GM20431 (cell line): ENCODE measurements around the gene KIF17.
"Not testable (repeated sequence)": the region's sequence is repeated elsewhere in the genome, so short reads cannot be mapped to it uniquely, and the experiment has no call there.

Source experiments
- in situ Hi-C: fragments of 300-500 bp; cut with MseI, MboI; formaldehyde crosslinking; loops from one replicate; pipeline ENCODE4 v1.15.0; 2020; ENCODE audit warnings: low sequenced_read_pairs; ENCODE audit not compliant: unreplicated experiment

Gene KIF17

GRCh38 chr1:20696397-20697333, 21.1 kb downstream of the KIF17 start:
- in situ Hi-C loops: loop anchor here (10.0 kb wide), 1 partner anchor 498 kb away; no protein-coding TSS in a partner anchor

GRCh38 chr1:20695515-20695914, 22.3 kb downstream of the KIF17 start:
- in situ Hi-C loops: loop anchor here (10.0 kb wide), 1 partner anchor 499 kb away; no protein-coding TSS in a partner anchor

GRCh38 chr1:20693623-20694022, 24.2 kb downstream of the KIF17 start:
- in situ Hi-C loops: loop anchor here (10.0 kb wide), 1 partner anchor 501 kb away; no protein-coding TSS in a partner anchor

GRCh38 chr1:20691872-20692271, 25.9 kb downstream of the KIF17 start:
- in situ Hi-C loops: loop anchor here (10.0 kb wide), 1 partner anchor 503 kb away; no protein-coding TSS in a partner anchor

GRCh38 chr1:20689645-20690056, 28.2 kb downstream of the KIF17 start:
- in situ Hi-C loops: loop anchor here (10.0 kb wide), 1 partner anchor 505 kb away; no protein-coding TSS in a partner anchor

GRCh38 chr1:20686883-20687725, 30.7 kb downstream of the KIF17 start:
- in situ Hi-C loops: no loop called here

- in situ Hi-C loops: no loop called here
Measured at GRCh38 chr1:20685741-20686140, 32.1 kb downstream of the KIF17 start.

GRCh38 chr1:20685099-20685662, 32.6 kb downstream of the KIF17 start:
- in situ Hi-C loops: no loop called here

GRCh38 chr1:20684651-20685050, 33.2 kb downstream of the KIF17 start:
- in situ Hi-C loops: no loop called here

- in situ Hi-C loops: no loop called here
Measured at GRCh38 chr1:20684050-20684620, 33.7 kb downstream of the KIF17 start.

- in situ Hi-C loops: no loop called here
Measured at GRCh38 chr1:20683614-20684013, 34.2 kb downstream of the KIF17 start.

GRCh38 chr1:20682571-20683236, 35.1 kb downstream of the KIF17 start:
- in situ Hi-C loops: no loop called here

- in situ Hi-C loops: no loop called here
Measured at GRCh38 chr1:20681999-20682398, 35.8 kb downstream of the KIF17 start.

GRCh38 chr1:20680269-20680668, 37.5 kb downstream of the KIF17 start:
- in situ Hi-C loops: no loop called here

GRCh38 chr1:20678599-20678998, 39.2 kb downstream of the KIF17 start:
- in situ Hi-C loops: no loop called here

GRCh38 chr1:20673626-20674025, 44.2 kb downstream of the KIF17 start:
- in situ Hi-C loops: not testable (repeated sequence)

GRCh38 chr1:20672265-20672632, 45.6 kb downstream of the KIF17 start:
- in situ Hi-C loops: no loop called here

- in situ Hi-C loops: no loop called here
Measured at GRCh38 chr1:20670936-20671335, 46.9 kb downstream of the KIF17 start.

- in situ Hi-C loops: no loop called here
Measured at GRCh38 chr1:20668581-20668980, 49.2 kb downstream of the KIF17 start.
